Loucy (cell line): ENCODE measurements around the gene NUDT16.

Source experiments
- H2AFZ ChIP-seq: fragments of 200-600 bp; sonication (generic); 2 replicates; pipeline ENCODE4 v1.6.0; 2016; ENCODE audit warnings: antibody characterized with exemption, mild to moderate bottlenecking, low read length, moderate library complexity
- H3F3A ChIP-seq: fragments of 200-600 bp; 2 replicates; pipeline ENCODE4 v1.6.0; 2016; ENCODE audit warnings: antibody characterized with exemption, low read depth, mild to moderate bottlenecking
- H3K27me3 ChIP-seq: fragments of 200-600 bp; sonication (generic); 2 replicates; pipeline ENCODE4 v1.6.1; 2014; ENCODE audit warnings: low read length, mild to moderate bottlenecking; ENCODE audit not compliant: insufficient read depth, poor library complexity, severe bottlenecking
- H3K36me3 ChIP-seq: fragments of 200-600 bp; sonication (generic); 2 replicates; pipeline ENCODE4 v1.6.1; 2016; ENCODE audit warnings: low read length; ENCODE audit not compliant: insufficient read depth
- H3K4me1 ChIP-seq: fragments of 200-600 bp; sonication (generic); 2 replicates; pipeline ENCODE4 v1.5.1; 2014; ENCODE audit warnings: low read length, mild to moderate bottlenecking; ENCODE audit not compliant: insufficient read depth, poor library complexity, severe bottlenecking
- H3K4me2 ChIP-seq: fragments of 200-600 bp; sonication (generic); 2 replicates; pipeline ENCODE4 v1.6.0; 2014; ENCODE audit warnings: antibody characterized with exemption, low read length, low read depth, mild to moderate bottlenecking; ENCODE audit not compliant: poor library complexity, severe bottlenecking
- H3K4me3 ChIP-seq: fragments of 200-600 bp; sonication (generic); 2 replicates; pipeline ENCODE4 v1.5.1; 2014; ENCODE audit warnings: low read length, mild to moderate bottlenecking, mixed read lengths; ENCODE audit not compliant: poor library complexity, severe bottlenecking
- H3K79me2 ChIP-seq: fragments of 200-600 bp; sonication (generic); 2 replicates; pipeline ENCODE4 v1.6.1; 2014; ENCODE audit warnings: low read length; ENCODE audit not compliant: insufficient read depth
- H3K9ac ChIP-seq: fragments of 200-600 bp; sonication (generic); 2 replicates; pipeline ENCODE4 v1.6.0; 2014; ENCODE audit warnings: mild to moderate bottlenecking, low read depth, low read length, moderate library complexity; ENCODE audit not compliant: poor library complexity, severe bottlenecking
- H3K9me2 ChIP-seq: fragments of 200-600 bp; sonication (generic); replicated peaks from 2 replicates; pipeline ENCODE4 v1.6.1; 2016; ENCODE audit warnings: low read depth, low read length, mixed read lengths
- H3K9me3 ChIP-seq: fragments of 200-600 bp; sonication (generic); 2 replicates; pipeline ENCODE4 v1.6.1; 2014; ENCODE audit warnings: mild to moderate bottlenecking, antibody characterized with exemption, low read length, low read depth; ENCODE audit not compliant: insufficient read depth
- H4K20me1 ChIP-seq: fragments of 200-600 bp; sonication (generic); 2 replicates; pipeline ENCODE4 v1.6.0; 2014; ENCODE audit warnings: antibody characterized with exemption, low read length, mild to moderate bottlenecking; ENCODE audit not compliant: insufficient read depth, poor library complexity, severe bottlenecking
- CTCF ChIP-seq: fragments of 200-600 bp; sonication (generic); conservative IDR thresholded peaks from 2 replicates; pipeline ENCODE4 v1.5.1; 2014; ENCODE audit warnings: mild to moderate bottlenecking, antibody characterized with exemption, low read length
- EZH2phosphoT487 ChIP-seq: fragments of 200-600 bp; IDR thresholded peaks from 2 replicates; pipeline ENCODE4 v1.6.1; 2018; ENCODE audit warnings: antibody characterized with exemption, mild to moderate bottlenecking, moderate library complexity, borderline replicate concordance

The NUDT16 gene

GRCh38 chr3:131421301-131421700 is 39.7 kb downstream of the NUDT16 start:
- TF ChIP-seq EZH2phosphoT487 (no peak), CTCF (no peak)
- H3K27me3 ChIP-seq = no peaks in the 10 kb centered on the region
- H2AFZ ChIP-seq = no peak overlapping the region
- no peaks in the 10 kb centered on the region for H4K20me1 ChIP-seq
- H3K9me2 ChIP-seq = no peaks in the 10 kb centered on the region
- no peaks in the 10 kb centered on the region for H3K36me3 ChIP-seq
- no peaks in the 10 kb centered on the region for H3K79me2 ChIP-seq
- no peaks in the 10 kb centered on the region for H3K4me1 ChIP-seq
- H3K4me2 ChIP-seq = no peak overlapping the region
- no peak overlapping the region for H3K9ac ChIP-seq
- no peaks in the 10 kb centered on the region for H3K9me3 ChIP-seq
- H3F3A ChIP-seq = no peaks in the 10 kb centered on the region
- H3K4me3 ChIP-seq = no peak overlapping the region

GRCh38 chr3:131421957-131422498 is 40.5 kb downstream of the NUDT16 start:
- no peak for TF ChIP-seq EZH2phosphoT487
- no peak for TF ChIP-seq CTCF
- H3K4me2 ChIP-seq = no peak overlapping the region
- no peak overlapping the region for H3K9ac ChIP-seq
- no peaks in the 10 kb centered on the region for H4K20me1 ChIP-seq
- H3K79me2 ChIP-seq = no peaks in the 10 kb centered on the region
- H3K27me3 ChIP-seq = no peaks in the 10 kb centered on the region
- no peaks in the 10 kb centered on the region for H3K9me3 ChIP-seq
- no peaks in the 10 kb centered on the region for H3K36me3 ChIP-seq
- H3K4me3 ChIP-seq = no peak overlapping the region
- no peaks in the 10 kb centered on the region for H3F3A ChIP-seq
- H3K4me1 ChIP-seq = no peaks in the 10 kb centered on the region
- H2AFZ ChIP-seq = no peak overlapping the region
- H3K9me2 ChIP-seq = no peaks in the 10 kb centered on the region

GRCh38 chr3:131427226-131427625 is 45.7 kb downstream of the NUDT16 start:
- no peaks in the 10 kb centered on the region for H3K9me3 ChIP-seq
- H4K20me1 ChIP-seq = no peaks in the 10 kb centered on the region
- H3K9me2 ChIP-seq = no peaks in the 10 kb centered on the region
- H3K36me3 ChIP-seq = no peaks in the 10 kb centered on the region
- H3F3A ChIP-seq = no peaks in the 10 kb centered on the region
- no peak for TF ChIP-seq CTCF
- TF ChIP-seq EZH2phosphoT487 = no peak
- H3K27me3 ChIP-seq = no peaks in the 10 kb centered on the region
- no peak overlapping the region for H3K4me2 ChIP-seq
- no peak overlapping the region for H3K9ac ChIP-seq
- H3K4me1 ChIP-seq = no peaks in the 10 kb centered on the region
- H2AFZ ChIP-seq = no peak overlapping the region
- no peaks in the 10 kb centered on the region for H3K79me2 ChIP-seq
- H3K4me3 ChIP-seq = no peak overlapping the region
